Measurements from ENCODE around the gene AUTS2. TPM values are rescaled to one million over a fixed set of nuclear protein-coding genes. Genes with fewer than 3 reads are reported as not detected.

The AUTS2 gene
- total and polyA plus RNA-seq, 2 of the 8 experiments (the other 6 are each of a cell fraction or from before 2014, with no cell fraction given), result 25.9 to 101 TPM

- Histone ChIP-seq H2BK12ac (ENCODE audit: low read depth, low read length) (no peak overlapping the region), H3K27ac (ENCODE audit: low read depth, low read length) (no peak overlapping the region), H2BK5ac (ENCODE audit: low read depth, low read length) (no peak overlapping the region), H3K56ac (replicated peaks; ENCODE audit: insufficient read length, low read depth, low read length) (no peak overlapping the region), H3K4me2 (ENCODE audit: insufficient read depth in 1 of 2, low read depth in 2 of 2, low read length in 2 of 2) (no peak overlapping the region), H3K79me1 (ENCODE audit: low read depth, low read length) (no peaks in the 10 kb centered on the region), H3K23me2 (ENCODE audit: low read depth, low read length) (peaks cover 10% of the 10 kb centered on the region), H3K4me3 (ENCODE audit: extremely low read depth in 1 of 4, insufficient read depth in 2 of 4, low read depth in 3 of 4, low read length in 4 of 4) (no peak overlapping the region), H3K9ac (replicated peaks in 1 of 4; ENCODE audit: extremely low read depth in 1 of 4, low read depth in 3 of 4, low read length in 3 of 4) (no peak overlapping the region), H2BK15ac (ENCODE audit: low read length) (no peak overlapping the region), H3K4me1 (replicated peaks in 1 of 4; ENCODE audit: control insufficient read depth in 3 of 4, insufficient read depth in 4 of 4, low read length in 3 of 4) (peaks cover 0 to 9% (median 5%) of the 10 kb centered on the region in 4 experiments; a peak in 5 of 7 replicates), H4K91ac (replicated peaks; ENCODE audit: insufficient read length, low read length) (no peak overlapping the region), H2BK20ac (ENCODE audit: low read length) (no peak overlapping the region), H4K5ac (ENCODE audit: insufficient read length, low read depth, low read length) (no peak overlapping the region), H3K9me3 (ENCODE audit: insufficient read depth in 2 of 2, low read depth in 1 of 2, low read length in 1 of 2) (peaks cover 2 to 10% of the 10 kb centered on the region in 2 experiments), H3K14ac (ENCODE audit: insufficient read length) (no peak overlapping the region), H2AFZ (ENCODE audit: low read length) (no peak overlapping the region), H3K18ac (ENCODE audit: extremely low read depth, low read length) (no peak overlapping the region), H4K8ac (ENCODE audit: extremely low read depth, insufficient read depth, low read length) (no peak overlapping the region), H3K4ac (replicated peaks; ENCODE audit: insufficient read length, low read depth, low read length) (no peak overlapping the region), H3K23ac (ENCODE audit: insufficient read length) (no peak overlapping the region), H4K20me1 (replicated peaks in 1 of 2; ENCODE audit: control insufficient read depth in 1 of 2, insufficient read depth in 2 of 2, low read length in 2 of 2) (no peaks in the 10 kb centered on the region), H3K36me3 (ENCODE audit: control insufficient read depth in 2 of 4, insufficient read depth in 4 of 4, low read length in 3 of 4) (peaks cover 0 to 2% (median 0%) of the 10 kb centered on the region in 4 experiments; a peak in 3 of 8 replicates), H3K27me3 (replicated peaks in 1 of 4; ENCODE audit: control insufficient read depth in 3 of 4, extremely low read depth in 1 of 4, insufficient read depth in 3 of 4, low read length in 3 of 4) (peaks cover 11 to 50% (median 41%) of the 10 kb centered on the region in 4 experiments), H3K79me2 (ENCODE audit: control insufficient read depth in 1 of 2, insufficient read depth in 2 of 2, low read length in 2 of 2) (no peaks in the 10 kb centered on the region), H2BK120ac (replicated peaks; ENCODE audit: low read depth, low read length) (no peak overlapping the region), H2AK5ac (ENCODE audit: low read depth, low read length) (no peak overlapping the region)
- no peak for DNase-seq (ENCODE audit: low read depth in 1 of 2, low spot score in 2 of 2)
- POLR2A ChIA-PET (ENCODE audit: partially characterized antibody), result interaction anchor here (0.7 kb wide), 1 partner anchor 105 kb away, joined by 3 read pairs; no protein-coding TSS in a partner anchor
- FAIRE-seq, result no peak
- CTCF ChIA-PET (ENCODE audit: partially characterized antibody), result interaction anchor here (2.2 kb wide), 1 partner anchor 15 kb away, joined by 6 read pairs; no protein-coding TSS in a partner anchor
- WGBS, 2 experiments (ENCODE audit: extremely low coverage in 1 of 2, insufficient coverage in 1 of 2, insufficient read length in 1 of 2, insufficient replicate concordance in 2 of 2, low coverage in 1 of 2, low lambda C conversion rate in 2 of 2, missing lambda C conversion rate in 1 of 2), result 79% methylated on average over 2 of the region's 2 CpGs; no CpG with 5 or more reads in 1 of the 2 experiments
- TF ChIP-seq RBBP5 (IDR thresholded peaks at IDR 0.05; ENCODE audit: borderline replicate concordance, low read depth, low read length) (no peak), MAX (IDR thresholded peaks at IDR 0.05) (no peak), SIN3A (conservative IDR thresholded peaks at IDR 0.05 in 1 of 2, IDR thresholded peaks at IDR 0.05 in 1 of 2; ENCODE audit: low read depth in 1 of 2, low read length in 2 of 2) (no peak), GABPA (IDR thresholded peaks at IDR 0.05; ENCODE audit: borderline replicate concordance, insufficient read depth, low read length) (no peak), EP300 (IDR thresholded peaks at IDR 0.05; ENCODE audit: borderline replicate concordance in 1 of 2, low read depth in 2 of 2, low read length in 2 of 2) (no peak), JUN (IDR thresholded peaks at IDR 0.05; ENCODE audit: low read depth, low read length) (no peak), CBX5 (IDR thresholded peaks at IDR 0.05; ENCODE audit: low read depth, low read length) (no peak), PHF8 (conservative IDR thresholded peaks at IDR 0.05; ENCODE audit: low read depth, low read length) (no peak), CREB1 (IDR thresholded peaks at IDR 0.05) (no peak), YY1 (IDR thresholded peaks at IDR 0.05; ENCODE audit: low read depth, low read length) (no peak), CTBP2 (IDR thresholded peaks at IDR 0.05; ENCODE audit: borderline replicate concordance, insufficient read depth, insufficient read length, low read length) (no peak), TBP (IDR thresholded peaks at IDR 0.05; ENCODE audit: low read depth, low read length) (no peak), NRF1 (IDR thresholded peaks at IDR 0.05; ENCODE audit: low read depth, low read length) (no peak), CBX8 (IDR thresholded peaks at IDR 0.05; ENCODE audit: borderline replicate concordance, low read depth, low read length) (no peak)
Observed at GRCh38 chr7:70598976-70599375, 1000.7 kb downstream of the AUTS2 start.
